H1 (cell line): Measurements from ENCODE around the gene RHOU.

Experiments used
- ATF2 ChIP-seq: IDR thresholded peaks from 2 replicates; pipeline ENCODE4 v1.6.1; 2012; ENCODE audit warnings: low read length, inconsistent platforms
- EP300 ChIP-seq, 2 experiments: IDR thresholded peaks; 1 replicate in 1 of 2; 2 replicates in 1 of 2; pipeline ENCODE4 v1.6.1; 2011 to 2012; ENCODE audit warnings: low read depth in 2 of 2, low read length in 2 of 2, mild to moderate bottlenecking in 2 of 2, borderline replicate concordance in 1 of 2, inconsistent platforms in 1 of 2, moderate library complexity in 1 of 2
- EZH2 ChIP-seq: fragments of 200-600 bp; sonication (generic); IDR thresholded peaks from 2 replicates; pipeline ENCODE4 v1.7.1; 2012; ENCODE audit warnings: low read depth, mild to moderate bottlenecking, moderate library complexity, low read length, inconsistent platforms; ENCODE audit not compliant: severe bottlenecking
- KDM5A ChIP-seq: fragments of 200-600 bp; IDR thresholded peaks from 2 replicates; pipeline ENCODE4 v1.7.1; 2012; ENCODE audit warnings: mild to moderate bottlenecking, low read length, inconsistent platforms, mixed read lengths
- POLR2A ChIP-seq, 2 experiments: IDR thresholded peaks; 1 replicate in 1 of 2; 2 replicates in 1 of 2; pipeline ENCODE4 v1.6.1; 2011; ENCODE audit warnings: low read depth in 2 of 2, low read length in 2 of 2, mild to moderate bottlenecking in 2 of 2; ENCODE audit errors: control extremely low read depth in 1 of 2
- POLR2AphosphoS5 ChIP-seq: IDR thresholded peaks from 2 replicates; pipeline ENCODE4 v1.6.1; 2011; ENCODE audit warnings: low read depth, low read length
- TF ChIP-seq, protein P1 (sequence below): IDR thresholded peaks from 2 replicates; pipeline ENCODE4 v1.6.1; 2012; ENCODE audit warnings: inconsistent platforms

GRCh38 chr1:228763561-228763960, 28.3 kb downstream of the RHOU start:
- TF ChIP-seq EP300 (IDR thresholded peaks at IDR 0.05; ENCODE audit: borderline replicate concordance in 1 of 2, low read depth in 2 of 2, low read length in 2 of 2) (no peak), POLR2AphosphoS5 (no peak), KDM5A (no peak), POLR2A (IDR thresholded peaks at IDR 0.05; ENCODE audit: control extremely low read depth in 1 of 2, low read depth in 2 of 2, low read length in 2 of 2) (no peak), EZH2 (no peak), ATF2 (no peak)
- TF ChIP-seq, protein P1, sequence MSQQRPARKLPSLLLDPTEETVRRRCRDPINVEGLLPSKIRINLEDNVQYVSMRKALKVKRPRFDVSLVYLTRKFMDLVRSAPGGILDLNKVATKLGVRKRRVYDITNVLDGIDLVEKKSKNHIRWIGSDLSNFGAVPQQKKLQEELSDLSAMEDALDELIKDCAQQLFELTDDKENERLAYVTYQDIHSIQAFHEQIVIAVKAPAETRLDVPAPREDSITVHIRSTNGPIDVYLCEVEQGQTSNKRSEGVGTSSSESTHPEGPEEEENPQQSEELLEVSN: no peak
